Osteocyte (in vitro differentiated cells): ENCODE data around the gene TMEM94. TPM values are rescaled to one million over a fixed set of nuclear protein-coding genes. Genes with fewer than 3 reads are reported as not detected.
"Not testable (repeated sequence)": the region's sequence is repeated elsewhere in the genome, so short reads cannot be mapped to it uniquely, and the experiment has no call there.

Experiments used
- DNase-seq: peaks from one replicate; pipeline ENCODE4 v3.0.0; 2021; ENCODE audit warnings: mixed read lengths; ENCODE audit not compliant: unreplicated experiment; ENCODE audit errors: extremely low spot score
- H3K27ac Mint-ChIP-seq: one replicate; pipeline ENCODE4 v1.8.0; 2021; ENCODE audit warnings: mild to moderate bottlenecking, mixed read lengths; ENCODE audit not compliant: unreplicated experiment
- H3K27me3 Mint-ChIP-seq: one replicate; pipeline ENCODE4 v1.8.0; 2021; ENCODE audit warnings: mixed read lengths; ENCODE audit not compliant: unreplicated experiment
- H3K36me3 Mint-ChIP-seq: one replicate; pipeline ENCODE4 v1.8.0; 2021; ENCODE audit warnings: mixed read lengths; ENCODE audit not compliant: unreplicated experiment
- H3K4me1 Mint-ChIP-seq: one replicate; pipeline ENCODE4 v1.8.0; 2021; ENCODE audit warnings: mixed read lengths; ENCODE audit not compliant: unreplicated experiment
- H3K4me3 Mint-ChIP-seq: one replicate; pipeline ENCODE4 v1.8.0; 2021; ENCODE audit warnings: mild to moderate bottlenecking, moderate library complexity, mixed read lengths; ENCODE audit not compliant: unreplicated experiment
- H3K9me3 Mint-ChIP-seq: one replicate; pipeline ENCODE4 v1.8.0; 2021; ENCODE audit warnings: mixed read lengths; ENCODE audit not compliant: unreplicated experiment
- total RNA-seq: library from RNA; stranded (reverse); gene quantifications from 2 replicates; pipeline ENCODE4 v1.2.1, GENCODE V29; 2021
- TF ChIP-seq, protein P1 (sequence below): fragments of 200-600 bp; sonication (generic); IDR thresholded peaks from 2 replicates; pipeline ENCODE4 v1.5.0; 2021; ENCODE audit warnings: antibody characterized with exemption, mild to moderate bottlenecking, moderate library complexity

Gene TMEM94
- total RNA-seq, 1 donor from 2014 or later: 78.4 TPM

DNA sequence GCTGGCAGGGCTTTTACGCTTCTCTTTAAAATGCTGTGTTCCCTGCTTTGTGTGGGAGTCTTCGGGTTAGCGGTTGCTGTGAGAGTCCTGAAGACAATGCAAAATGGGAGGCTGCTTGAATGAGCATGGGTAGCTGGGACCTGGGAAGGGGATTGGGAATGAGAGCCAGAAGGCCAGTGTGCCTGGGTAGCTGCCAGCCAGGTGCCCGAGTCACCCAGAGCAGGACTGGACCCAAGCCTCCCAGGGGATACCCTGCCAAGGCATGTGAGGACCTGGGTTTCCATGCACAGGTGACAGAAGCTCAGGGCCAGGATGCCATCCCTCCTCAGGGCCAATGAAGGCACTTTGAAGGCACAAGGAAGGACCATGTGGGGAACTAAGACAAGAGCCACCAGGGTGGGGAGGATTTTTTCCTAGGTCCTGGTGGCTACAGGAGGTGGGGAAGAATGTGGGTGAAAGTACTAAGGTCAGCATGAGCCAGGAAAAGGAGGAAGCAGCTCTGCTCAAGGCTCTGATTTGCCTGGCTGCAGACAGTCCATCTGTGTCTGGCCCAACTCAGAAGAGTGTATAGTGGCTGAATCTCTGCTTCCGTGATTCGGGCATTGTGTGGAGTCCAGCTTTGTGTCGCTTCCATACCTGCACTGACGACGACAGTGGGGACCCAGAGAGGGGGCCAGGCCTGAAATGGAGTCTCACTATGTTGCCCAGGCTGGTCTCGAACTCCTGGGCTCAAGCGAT is 20.5 kb downstream of the TMEM94 start:
- Mint-ChIP-seq H3K4me1 (peaks cover 36% of the 10 kb centered on the region), H3K36me3 (peaks cover 13% of the 10 kb centered on the region), H3K9me3 (no peaks in the 10 kb centered on the region), H3K4me3 (no peak overlapping the region), H3K27ac (no peak overlapping the region), H3K27me3 (no peaks in the 10 kb centered on the region)
- TF ChIP-seq, protein P1, sequence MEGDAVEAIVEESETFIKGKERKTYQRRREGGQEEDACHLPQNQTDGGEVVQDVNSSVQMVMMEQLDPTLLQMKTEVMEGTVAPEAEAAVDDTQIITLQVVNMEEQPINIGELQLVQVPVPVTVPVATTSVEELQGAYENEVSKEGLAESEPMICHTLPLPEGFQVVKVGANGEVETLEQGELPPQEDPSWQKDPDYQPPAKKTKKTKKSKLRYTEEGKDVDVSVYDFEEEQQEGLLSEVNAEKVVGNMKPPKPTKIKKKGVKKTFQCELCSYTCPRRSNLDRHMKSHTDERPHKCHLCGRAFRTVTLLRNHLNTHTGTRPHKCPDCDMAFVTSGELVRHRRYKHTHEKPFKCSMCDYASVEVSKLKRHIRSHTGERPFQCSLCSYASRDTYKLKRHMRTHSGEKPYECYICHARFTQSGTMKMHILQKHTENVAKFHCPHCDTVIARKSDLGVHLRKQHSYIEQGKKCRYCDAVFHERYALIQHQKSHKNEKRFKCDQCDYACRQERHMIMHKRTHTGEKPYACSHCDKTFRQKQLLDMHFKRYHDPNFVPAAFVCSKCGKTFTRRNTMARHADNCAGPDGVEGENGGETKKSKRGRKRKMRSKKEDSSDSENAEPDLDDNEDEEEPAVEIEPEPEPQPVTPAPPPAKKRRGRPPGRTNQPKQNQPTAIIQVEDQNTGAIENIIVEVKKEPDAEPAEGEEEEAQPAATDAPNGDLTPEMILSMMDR: no peak
- DNase-seq: no peak

DNA sequence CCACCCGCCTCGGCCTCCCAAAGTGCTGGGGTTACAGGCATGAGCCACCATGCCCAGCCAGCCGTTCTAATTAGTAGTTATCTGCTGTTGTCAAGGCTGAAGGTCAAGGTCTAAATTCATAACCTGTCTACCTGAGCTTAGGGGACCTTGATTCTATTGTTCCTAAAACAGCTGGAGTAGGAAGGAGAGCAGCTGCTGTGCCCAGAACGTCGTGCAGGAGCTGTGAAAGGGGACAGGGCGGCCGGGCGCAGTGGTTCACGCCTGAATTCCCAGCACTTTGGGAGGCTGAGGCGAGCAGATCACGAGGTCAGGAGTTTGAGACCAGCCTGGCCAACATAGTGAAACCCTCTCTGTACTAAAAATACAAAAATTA is 21.0 kb downstream of the TMEM94 start:
- H3K9me3 Mint-ChIP-seq, DNase-seq, H3K27me3 Mint-ChIP-seq: not testable (repeated sequence)

DNA sequence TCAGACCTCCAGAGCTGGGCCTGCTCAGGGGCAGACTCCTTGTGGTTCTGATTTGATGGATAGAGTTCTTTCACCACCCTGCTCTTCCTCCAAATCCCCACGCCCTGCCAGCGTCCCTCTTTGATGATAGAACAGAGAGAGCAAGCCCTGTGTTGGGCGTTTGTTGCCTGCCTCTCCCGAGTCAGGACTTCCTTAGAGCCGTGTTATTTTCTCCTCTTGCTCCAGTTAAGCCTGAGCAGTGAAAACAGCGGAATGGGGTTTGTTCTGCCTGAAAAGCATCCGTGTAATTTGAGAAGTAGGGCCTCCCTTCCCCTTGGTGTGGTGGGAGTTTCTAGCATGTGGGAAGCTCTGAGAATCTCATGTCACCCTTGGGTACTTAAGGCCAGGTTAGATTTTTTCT is 22.1 kb downstream of the TMEM94 start:
- Mint-ChIP-seq H3K27me3 (no peaks in the 10 kb centered on the region), H3K9me3 (no peaks in the 10 kb centered on the region), H3K36me3 (peaks cover 2% of the 10 kb centered on the region), H3K4me1 (peaks cover 36% of the 10 kb centered on the region), H3K4me3 (no peak overlapping the region), H3K27ac (no peak overlapping the region)
- TF ChIP-seq, protein P1: no peak
- no peak for DNase-seq

More for the DNA sequence above, 21.0 kb downstream of the TMEM94 start:
- H3K4me3 Mint-ChIP-seq, H3K36me3 Mint-ChIP-seq, H3K27ac Mint-ChIP-seq: not testable (repeated sequence)
- peaks cover 36% of the 10 kb centered on the region for H3K4me1 Mint-ChIP-seq

DNA sequence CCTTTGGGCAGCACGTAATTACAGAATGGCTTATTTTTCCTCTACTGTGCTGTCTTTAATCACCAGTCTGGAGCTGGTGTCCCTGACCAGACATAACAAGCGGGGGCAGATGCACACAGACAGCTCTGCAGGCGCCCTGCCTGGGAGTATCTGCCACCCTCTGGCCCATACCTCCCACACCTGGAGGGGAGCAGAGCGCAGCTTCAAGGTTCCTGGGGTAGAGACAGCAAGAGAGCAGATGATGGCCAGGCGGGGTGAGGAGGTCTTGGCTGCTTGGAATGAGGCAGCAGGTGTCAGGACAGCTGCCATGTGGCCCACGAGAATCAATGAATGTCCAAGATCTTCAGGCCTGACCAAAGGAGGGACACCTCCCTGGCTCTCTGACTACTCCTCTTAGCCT is 23.8 kb downstream of the TMEM94 start:
- H3K36me3 Mint-ChIP-seq: peaks cover 4% of the 10 kb centered on the region
- no peaks in the 10 kb centered on the region for H3K9me3 Mint-ChIP-seq
- TF ChIP-seq, protein P1: no peak
- no peaks in the 10 kb centered on the region for H3K27me3 Mint-ChIP-seq
- no peak for DNase-seq
- peaks cover 28% of the 10 kb centered on the region for H3K4me1 Mint-ChIP-seq
- no peak overlapping the region for H3K4me3 Mint-ChIP-seq
- no peak overlapping the region for H3K27ac Mint-ChIP-seq

DNA sequence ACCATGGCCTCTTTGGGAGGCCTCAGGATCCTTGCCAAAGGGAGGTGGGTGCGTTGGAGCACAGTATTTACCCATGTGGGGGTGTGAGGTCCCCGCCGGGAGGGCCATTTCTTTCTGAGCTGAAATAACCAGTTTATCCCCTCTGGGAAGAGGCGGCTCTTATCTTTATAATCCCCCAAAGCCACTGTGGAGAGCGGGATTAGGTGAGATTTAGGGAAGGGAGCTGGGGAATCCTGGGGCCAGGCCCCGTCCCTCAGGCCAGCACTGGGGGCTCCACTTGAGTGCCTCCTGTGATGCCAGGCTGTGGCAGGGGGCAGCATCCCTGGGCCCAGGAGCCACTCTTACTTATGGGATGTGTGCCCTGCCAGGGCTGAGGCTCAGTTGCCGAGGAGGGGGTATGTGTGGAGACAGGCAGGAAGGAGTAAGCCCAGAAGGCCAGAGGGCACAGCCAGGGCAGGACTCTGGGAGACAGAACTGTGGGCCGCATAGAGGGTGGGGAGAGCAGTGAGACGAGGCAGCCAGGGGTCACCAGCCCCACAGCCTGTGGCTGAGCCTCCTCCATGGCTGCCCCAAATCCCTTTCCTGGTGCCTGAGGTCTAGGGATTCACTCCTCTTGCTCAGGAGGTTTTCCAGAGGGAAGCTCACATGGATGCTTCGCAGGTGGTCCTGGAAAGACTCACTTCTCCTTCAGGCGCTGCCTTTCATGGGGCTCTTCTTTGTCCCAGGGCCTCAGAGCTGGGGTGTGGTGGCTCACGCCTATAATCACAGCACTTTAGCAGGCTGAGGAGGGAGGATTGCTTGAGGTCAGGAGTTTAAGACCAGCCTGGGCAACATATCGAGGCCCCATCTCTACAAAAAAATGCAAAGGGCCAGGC is 25.0 kb downstream of the TMEM94 start:
- Mint-ChIP-seq H3K36me3 (peaks cover 5% of the 10 kb centered on the region), H3K9me3 (no peaks in the 10 kb centered on the region), H3K4me1 (peaks cover 16% of the 10 kb centered on the region), H3K4me3 (no peak overlapping the region), H3K27ac (no peak overlapping the region), H3K27me3 (no peaks in the 10 kb centered on the region)
- no peak for DNase-seq
- TF ChIP-seq, protein P1: no peak
